Upper lobe of left lung (tissue), 6 donors: Measurements from ENCODE around the gene PANK1. TPM values are rescaled to one million over a fixed set of nuclear protein-coding genes. Genes with fewer than 3 reads are reported as not detected.

Experiments
- ATAC-seq, 2 donors: fragments of 200-7000 bp; cut with Tn5 transposase; one replicate each; pipeline ENCODE4 v1.9.1; 2022; ENCODE audit warnings: mild to moderate bottlenecking in 2 of 2, moderate library complexity in 2 of 2; ENCODE audit not compliant: low FRiP score in 2 of 2
- DNase-seq, 2 donors: peaks; one replicate each; pipeline ENCODE4 v3.0.0-alpha.2; 2019 to 2020
- H3K27ac ChIP-seq, 4 donors: fragments of 200-600 bp; sonication (generic); one replicate each; pipeline ENCODE4 v1.5.1; 2016 to 2019
- H3K27me3 ChIP-seq, 4 donors: fragments of 200-600 bp; sonication (generic); one replicate each; pipeline ENCODE4 v1.5.1; 2017 to 2019
- H3K36me3 ChIP-seq, 4 donors: fragments of 200-600 bp; sonication (generic); one replicate each; pipeline ENCODE4 v1.5.1; 2016 to 2019
- H3K4me1 ChIP-seq, 4 donors: fragments of 200-600 bp; sonication (generic); one replicate each; pipeline ENCODE4 v1.5.1; 2018 to 2019
- H3K4me3 ChIP-seq, 4 donors: fragments of 200-600 bp; sonication (generic); one replicate each; pipeline ENCODE4 v1.5.1; 2017 to 2019; ENCODE audit warnings: mild to moderate bottlenecking in 2 of 4, moderate library complexity in 1 of 4
- H3K9me3 ChIP-seq, 4 donors: fragments of 200-600 bp; sonication (generic); one replicate each; pipeline ENCODE4 v1.5.1; 2018 to 2019
- CTCF ChIP-seq, 6 experiments: fragments of 450-650 bp in 4 of 6; fragments of 200-600 bp in 2 of 6; sonication (generic) in 2 of 6; IDR thresholded peaks; one replicate each; pipeline ENCODE4 v1.5.1; 2016 to 2019; ENCODE audit warnings: antibody characterized with exemption in 6 of 6
- EP300 ChIP-seq, 4 donors: sonication (generic); formaldehyde crosslinking; IDR thresholded peaks; one replicate each; pipeline ENCODE4 v1.5.1; 2017; ENCODE audit warnings: antibody characterized with exemption in 4 of 4, control low read depth in 2 of 4
- POLR2A ChIP-seq, 4 donors: fragments of 450-650 bp; IDR thresholded peaks; one replicate each; pipeline ENCODE4 v1.5.1; 2016 to 2017; ENCODE audit warnings: antibody characterized with exemption in 4 of 4, mild to moderate bottlenecking in 2 of 4
- POLR2AphosphoS5 ChIP-seq, 2 donors: sonication (generic); formaldehyde crosslinking; IDR thresholded peaks; one replicate each; pipeline ENCODE4 v1.5.1; 2017; ENCODE audit warnings: antibody characterized with exemption in 2 of 2
- WGBS, 2 donors: methylation state at CpG; one replicate each; pipeline ENCODE4 v1.1.5; 2017 to 2018; 5-methylcytosine and 5-hydroxymethylcytosine counted together
- total RNA-seq, 6 donors: library from RNA; depleted of rRNA in 4 of 6; stranded (reverse); fragments of >200 nt in 4 of 6; gene quantifications; one replicate each; pipeline versions ENCODE4 v1.1.0 to v1.2.1, GENCODE V29; 2016 to 2021
- donor health status: DM: no; HTN: no; CAD: no; lungs with moderate emphysema.
- donor health status: DM: no; HTN: yes; CAD: no; lungs with severe emphysema.

The PANK1 gene
- total RNA-seq, 6 donors from 2014 or later = 3.1 to 22.9 (median 7.3) TPM

- 80 to 100% methylated on average over 1 of the region's 1 CpG for WGBS, 2 donors
Observed at GRCh38 chr10:89649051-89649450, 4.0 kb upstream of the PANK1 start.

GRCh38 chr10:89648074-89648473, 3.0 kb upstream of the PANK1 start:
- TF ChIP-seq POLR2AphosphoS5 (IDR thresholded peaks at IDR 0.05) (no peak), POLR2A (IDR thresholded peaks at IDR 0.05) (no peak), EP300 (IDR thresholded peaks at IDR 0.05) (no peak), CTCF (IDR thresholded peaks at IDR 0.05) (no peak)
- Histone ChIP-seq H3K36me3 (no peaks in the 10 kb centered on the region), H3K4me3 (no peak overlapping the region), H3K27ac (no peak overlapping the region), H3K4me1 (peaks cover 8 to 16% (median 10%) of the 10 kb centered on the region in 4 donors), H3K27me3 (no peaks in the 10 kb centered on the region), H3K9me3 (no peaks in the 10 kb centered on the region)
- ATAC-seq = no peak
- 84 to 91% methylated on average over 3 of the region's 3 CpGs for WGBS, 2 donors
- no peak for DNase-seq

More at GRCh38 chr10:89649051-89649450, 4.0 kb upstream of the PANK1 start:
- Histone ChIP-seq H3K27ac (no peak overlapping the region), H3K4me1 (peaks cover 5 to 11% (median 6%) of the 10 kb centered on the region in 4 donors), H3K4me3 (no peak overlapping the region), H3K9me3 (no peaks in the 10 kb centered on the region), H3K36me3 (no peaks in the 10 kb centered on the region), H3K27me3 (no peaks in the 10 kb centered on the region)
- ATAC-seq = no peak
- TF ChIP-seq POLR2AphosphoS5 (IDR thresholded peaks at IDR 0.05) = no peak
- no peak for DNase-seq

- TF ChIP-seq POLR2AphosphoS5 (IDR thresholded peaks at IDR 0.05) (no peak), POLR2A (IDR thresholded peaks at IDR 0.05) (no peak), CTCF (IDR thresholded peaks at IDR 0.05) (no peak), EP300 (IDR thresholded peaks at IDR 0.05) (no peak)
- Histone ChIP-seq H3K27ac (no peak overlapping the region), H3K9me3 (no peaks in the 10 kb centered on the region), H3K4me3 (no peak overlapping the region), H3K27me3 (no peaks in the 10 kb centered on the region), H3K4me1 (peaks cover 8 to 16% (median 10%) of the 10 kb centered on the region in 4 donors), H3K36me3 (no peaks in the 10 kb centered on the region)
- WGBS, 2 donors = 82 to 93% methylated on average over 5 of the region's 5 CpGs
- ATAC-seq (no peak), DNase-seq (no peak)
Observed at GRCh38 chr10:89646889-89647657, 2.0 kb upstream of the PANK1 start.

GRCh38 chr10:89645742-89646172, 715 bp upstream of the PANK1 start:
- H3K9me3 ChIP-seq = no peaks in the 10 kb centered on the region
- 37 to 38% methylated on average over 6 of the region's 6 CpGs for WGBS, 2 donors
- DNase-seq (no peak), ATAC-seq (no peak)
- no peaks in the 10 kb centered on the region for H3K27me3 ChIP-seq
- peaks cover 8 to 16% (median 10%) of the 10 kb centered on the region in 4 donors for H3K4me1 ChIP-seq
- no peaks in the 10 kb centered on the region for H3K36me3 ChIP-seq
- H3K4me3 ChIP-seq = peak overlapping the region in 3 of 4 donors; percentile 79 to 99 (median 93)
- peak overlapping the region in 3 of 4 donors; percentile 80 to 94 (median 82) for H3K27ac ChIP-seq
- no peak for TF ChIP-seq POLR2A (IDR thresholded peaks at IDR 0.05)
- no peak for TF ChIP-seq POLR2AphosphoS5 (IDR thresholded peaks at IDR 0.05)
- no peak for TF ChIP-seq CTCF (IDR thresholded peaks at IDR 0.05)
- TF ChIP-seq EP300 (IDR thresholded peaks at IDR 0.05) = no peak

- no peaks in the 10 kb centered on the region for H3K36me3 ChIP-seq
- ATAC-seq (peak in 1 of 2 donors; percentile 68), DNase-seq (peak in 1 of 2 donors; percentile 91)
- peak overlapping the region; percentile 79 to 99 (median 92) for H3K4me3 ChIP-seq
- H3K9me3 ChIP-seq = no peaks in the 10 kb centered on the region
- peaks cover 8 to 16% (median 10%) of the 10 kb centered on the region in 4 donors for H3K4me1 ChIP-seq
- no peaks in the 10 kb centered on the region for H3K27me3 ChIP-seq
- 0% methylated on average over 13 to 22 of the region's 35 CpGs for WGBS, 2 donors
- TF ChIP-seq POLR2AphosphoS5 (IDR thresholded peaks at IDR 0.05) (no peak), POLR2A (IDR thresholded peaks at IDR 0.05) (no peak), CTCF (IDR thresholded peaks at IDR 0.05) (no peak), EP300 (IDR thresholded peaks at IDR 0.05) (no peak)
- peak overlapping the region; percentile 80 to 94 (median 82) for H3K27ac ChIP-seq
Observed at GRCh38 chr10:89644691-89644966, 413 bp downstream of the PANK1 start.
